B cell (primary cell): Measurements from ENCODE around the gene GGT7. TPM values are rescaled to one million over a fixed set of nuclear protein-coding genes. Genes with fewer than 3 reads are reported as not detected.

Experiments
- ATAC-seq: fragments of 200-7000 bp; cut with Tn5 transposase; one replicate; pipeline ENCODE4 v1.10.0; 2021; ENCODE audit warnings: low read depth, mild to moderate bottlenecking, moderate number of reproducible peaks, moderate library complexity
- CTCF ChIA-PET: fragments of 350-600 bp; sonication (Branson Sonifier 250); formaldehyde crosslinking; loops from one replicate; lab custom pipeline; 2021; ENCODE audit warnings: antibody characterized with exemption, inconsistent platforms; lab: Charles Lee
- POLR2A ChIA-PET: fragments of 350-600 bp; sonication (Branson Sonifier 250); formaldehyde crosslinking; loops from one replicate; lab custom pipeline; 2021; ENCODE audit warnings: antibody characterized with exemption; lab: Charles Lee
- DNase-seq: peaks from one replicate; pipeline ENCODE4 v3.0.0; 2013
- H2AFZ ChIP-seq: 2 replicates; pipeline ENCODE4 v1.6.1; 2012; ENCODE audit warnings: mild to moderate bottlenecking, low read depth, low read length; ENCODE audit not compliant: insufficient read depth, poor library complexity, severe bottlenecking
- H3K27ac ChIP-seq, 2 donors: 1 replicate in 1 of 2; 2 replicates in 1 of 2; pipeline ENCODE4 v1.5.1; 2012 to 2013; ENCODE audit warnings: low read length in 2 of 2, mild to moderate bottlenecking in 2 of 2, moderate library complexity in 1 of 2
- H3K27me3 ChIP-seq, 4 experiments: fragments of 200-600 bp in 1 of 4; sonication (generic) in 1 of 4; replicated peaks in 1 of 4; 1 replicate in 2 of 4; 2 replicates in 2 of 4; pipeline versions ENCODE4 v1.6.1 to v1.7.0; 2013 to 2016; ENCODE audit warnings: low read length in 3 of 4, mild to moderate bottlenecking in 2 of 4, mixed read lengths in 1 of 4, moderate library complexity in 1 of 4; ENCODE audit not compliant: insufficient read depth in 4 of 4, control insufficient read depth in 3 of 4; ENCODE audit errors: control extremely low read depth in 1 of 4
- H3K36me3 ChIP-seq, 2 experiments: replicated peaks in 1 of 2; 1 replicate in 1 of 2; 2 replicates in 1 of 2; pipeline versions ENCODE4 v1.6.1 to v1.7.1; 2013; ENCODE audit warnings: low read length in 1 of 2; ENCODE audit not compliant: insufficient read depth in 2 of 2, control insufficient read depth in 1 of 2; ENCODE audit errors: control extremely low read depth in 1 of 2, extremely low read depth in 1 of 2
- H3K4me1 ChIP-seq, 2 donors: fragments of 200-600 bp in 1 of 2; sonication (generic) in 1 of 2; 1 replicate in 1 of 2; 2 replicates in 1 of 2; pipeline versions ENCODE4 v1.5.1 to v1.6.1; 2013 to 2017; ENCODE audit warnings: low read length in 2 of 2; ENCODE audit not compliant: control insufficient read depth in 2 of 2, insufficient read depth in 2 of 2
- H3K4me2 ChIP-seq: replicated peaks from 2 replicates; pipeline ENCODE3; 2012; ENCODE audit warnings: mild to moderate bottlenecking, low read depth, low read length; ENCODE audit not compliant: poor library complexity, severe bottlenecking
- H3K4me3 ChIP-seq, 5 experiments: fragments of 200-600 bp in 1 of 5; sonication (generic) in 1 of 5; 1 replicate in 3 of 5; 2 replicates in 2 of 5; pipeline versions ENCODE4 v1.5.1 to v1.7.0; 2011 to 2016; ENCODE audit warnings: low read length in 4 of 5, mild to moderate bottlenecking in 4 of 5, low read depth in 2 of 5, control low read depth in 1 of 5, moderate library complexity in 1 of 5; ENCODE audit not compliant: insufficient read depth in 1 of 5; ENCODE audit errors: control extremely low read depth in 1 of 5, extremely low read depth in 1 of 5
- H3K79me2 ChIP-seq: fragments of 200-600 bp; sonication (generic); one replicate; pipeline ENCODE4 v1.6.0; 2016; ENCODE audit warnings: low read length; ENCODE audit not compliant: control insufficient read depth, insufficient read depth
- H3K9ac ChIP-seq: fragments of 200-600 bp; sonication (generic); 2 replicates; pipeline ENCODE4 v1.6.1; 2017; ENCODE audit warnings: mild to moderate bottlenecking, low read length, moderate library complexity
- H3K9me3 ChIP-seq, 3 donors: one replicate each; pipeline versions ENCODE4 v1.6.1 to v1.7.1; 2013; ENCODE audit warnings: low read length in 2 of 3; ENCODE audit not compliant: control insufficient read depth in 2 of 3, insufficient read depth in 1 of 3; ENCODE audit errors: control extremely low read depth in 1 of 3
- H4K20me1 ChIP-seq: 2 replicates; pipeline ENCODE4 v1.6.0; 2012; ENCODE audit warnings: mild to moderate bottlenecking, low read length; ENCODE audit not compliant: insufficient read depth, control insufficient read depth, poor library complexity, severe bottlenecking
- H3K27ac Mint-ChIP-seq: one replicate; pipeline ENCODE4 v1.8.0; 2021; ENCODE audit warnings: mixed read lengths
- H3K27me3 Mint-ChIP-seq: one replicate; pipeline ENCODE4 v1.8.0; 2021; ENCODE audit warnings: mixed read lengths
- H3K4me1 Mint-ChIP-seq: one replicate; pipeline ENCODE4 v1.8.0; 2021; ENCODE audit warnings: mixed read lengths
- H3K4me3 Mint-ChIP-seq: one replicate; pipeline ENCODE4 v1.8.0; 2021; ENCODE audit warnings: mixed read lengths
- H3K9me3 Mint-ChIP-seq: one replicate; pipeline ENCODE4 v1.8.0; 2022; ENCODE audit warnings: mixed read lengths; ENCODE audit not compliant: insufficient read depth
- EZH2 ChIP-seq: IDR thresholded peaks from 2 replicates; pipeline ENCODE4 v1.6.1; 2012; ENCODE audit warnings: borderline replicate concordance, low read depth, mild to moderate bottlenecking, moderate library complexity, low read length; ENCODE audit not compliant: insufficient read depth, poor library complexity, severe bottlenecking
- WGBS: methylation state at CpG from one replicate; pipeline ENCODE4 v1.1.5; 2013; ENCODE audit warnings: missing lambda C conversion rate; ENCODE audit not compliant: insufficient coverage; 5-methylcytosine and 5-hydroxymethylcytosine counted together
- intact Hi-C: fragments of 100-400 bp; cut with micrococcal nuclease; formaldehyde crosslinking; loops from one replicate; pipeline ENCODE4 v1.10.0; 2022
- polyA plus RNA-seq: library from polyadenylated mRNA; depleted of rRNA; stranded (reverse); fragments of >200 nt; gene quantifications from 2 replicates; pipeline ENCODE4 v1.2.3, GENCODE V29; 2012
- total RNA-seq, 2 donors: library from RNA; stranded (reverse); fragments of 120-200 nt in 1 of 2; gene quantifications; 1 replicate in 1 of 2; 2 replicates in 1 of 2; pipeline versions ENCODE4 v1.2.3 to v1.2.4, GENCODE V29; 2013 to 2022
- TF ChIP-seq, protein P1 (sequence below): fragments of 200-600 bp; IDR thresholded peaks from one replicate; pipeline ENCODE4 v1.8.0; 2022; ENCODE audit warnings: antibody characterized with exemption, mild to moderate bottlenecking

Gene GGT7
- total and polyA plus RNA-seq, 2 donors (not counting 1 experiment from before 2014, with no cell fraction given) = 28.6 to 31.9 TPM

- H3K9me3 Mint-ChIP-seq = no peaks in the 10 kb centered on the region
- no peaks in the 10 kb centered on the region for H3K4me1 Mint-ChIP-seq
- no peak overlapping the region for H3K9ac ChIP-seq
- H3K9me3 ChIP-seq = no peaks in the 10 kb centered on the region
- no peak overlapping the region for H3K4me3 ChIP-seq
- H4K20me1 ChIP-seq = no peaks in the 10 kb centered on the region
- ATAC-seq (no peak), DNase-seq (no peak)
- TF ChIP-seq, protein P1, sequence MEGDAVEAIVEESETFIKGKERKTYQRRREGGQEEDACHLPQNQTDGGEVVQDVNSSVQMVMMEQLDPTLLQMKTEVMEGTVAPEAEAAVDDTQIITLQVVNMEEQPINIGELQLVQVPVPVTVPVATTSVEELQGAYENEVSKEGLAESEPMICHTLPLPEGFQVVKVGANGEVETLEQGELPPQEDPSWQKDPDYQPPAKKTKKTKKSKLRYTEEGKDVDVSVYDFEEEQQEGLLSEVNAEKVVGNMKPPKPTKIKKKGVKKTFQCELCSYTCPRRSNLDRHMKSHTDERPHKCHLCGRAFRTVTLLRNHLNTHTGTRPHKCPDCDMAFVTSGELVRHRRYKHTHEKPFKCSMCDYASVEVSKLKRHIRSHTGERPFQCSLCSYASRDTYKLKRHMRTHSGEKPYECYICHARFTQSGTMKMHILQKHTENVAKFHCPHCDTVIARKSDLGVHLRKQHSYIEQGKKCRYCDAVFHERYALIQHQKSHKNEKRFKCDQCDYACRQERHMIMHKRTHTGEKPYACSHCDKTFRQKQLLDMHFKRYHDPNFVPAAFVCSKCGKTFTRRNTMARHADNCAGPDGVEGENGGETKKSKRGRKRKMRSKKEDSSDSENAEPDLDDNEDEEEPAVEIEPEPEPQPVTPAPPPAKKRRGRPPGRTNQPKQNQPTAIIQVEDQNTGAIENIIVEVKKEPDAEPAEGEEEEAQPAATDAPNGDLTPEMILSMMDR = no peak
- TF ChIP-seq EZH2 = no peak
- no peaks in the 10 kb centered on the region for H3K4me1 ChIP-seq
- no peaks in the 10 kb centered on the region for H3K79me2 ChIP-seq
- H2AFZ ChIP-seq = no peak overlapping the region
- 95% methylated on average over 11 of the region's 12 CpGs for WGBS
- ChIA-PET POLR2A (no interaction called here), CTCF (interaction anchor here (1.9 kb wide), 1 partner anchor 11 kb away, joined by 6 read pairs; the partner anchor contains the start of gene GGT7)
- no peak overlapping the region for H3K27ac ChIP-seq
- H3K27me3 Mint-ChIP-seq = no peaks in the 10 kb centered on the region
- intact Hi-C loops = no loop called here
- H3K27ac Mint-ChIP-seq = no peak overlapping the region
- H3K36me3 ChIP-seq = no peaks in the 10 kb centered on the region
- H3K4me2 ChIP-seq = no peak overlapping the region
- H3K27me3 ChIP-seq = no peaks in the 10 kb centered on the region
- no peak overlapping the region for H3K4me3 Mint-ChIP-seq
These were observed 9.9 kb downstream of the GGT7 start for GRCh38 chr20:34862724-34863123.

GRCh38 chr20:34861386-34862084 lies 11.1 kb downstream of the GGT7 start:
- Histone ChIP-seq H4K20me1 (no peaks in the 10 kb centered on the region), H2AFZ (no peak overlapping the region), H3K9ac (no peak overlapping the region), H3K27me3 (no peaks in the 10 kb centered on the region), H3K27ac (no peak overlapping the region), H3K79me2 (no peaks in the 10 kb centered on the region), H3K9me3 (no peaks in the 10 kb centered on the region), H3K4me2 (no peak overlapping the region), H3K36me3 (no peaks in the 10 kb centered on the region), H3K4me3 (no peak overlapping the region), H3K4me1 (no peaks in the 10 kb centered on the region)
- H3K27me3 Mint-ChIP-seq = no peaks in the 10 kb centered on the region
- H3K4me3 Mint-ChIP-seq = no peak overlapping the region
- ATAC-seq (no peak), DNase-seq (no peak)
- 67% methylated on average over 1 of the region's 7 CpGs for WGBS
- POLR2A ChIA-PET = no interaction called here
- CTCF ChIA-PET = interaction anchor here (1.9 kb wide), 1 partner anchor 12 kb away, joined by 6 read pairs; the partner anchor contains the start of gene GGT7
- H3K9me3 Mint-ChIP-seq = no peaks in the 10 kb centered on the region
- TF ChIP-seq EZH2 = no peak
- TF ChIP-seq, protein P1 = no peak
- H3K4me1 Mint-ChIP-seq = no peaks in the 10 kb centered on the region
- intact Hi-C loops = no loop called here
- no peak overlapping the region for H3K27ac Mint-ChIP-seq
